IMR-90 (cell line): ENCODE measurements around the gene RAB3A. TPM values are rescaled to one million over a fixed set of nuclear protein-coding genes. Genes with fewer than 3 reads are reported as not detected.

Experiments
- ATAC-seq: fragments of 200-7000 bp; cut with Tn5 transposase; 2 replicates; pipeline ENCODE4 v1.9.1; 2020; ENCODE audit warnings: low read depth, mild to moderate bottlenecking, moderate library complexity
- BruUV-seq: library from RNA; stranded (reverse); fragments of 400-500 nt; replicated peaks from 2 replicates; lab custom pipeline; 2021; lab: Mats Ljungman, UMichigan
- CTCF ChIA-PET: fragments of 300-600 bp; formaldehyde crosslinking; extraction: SDS; loops from one replicate; lab custom pipeline; 2021; ENCODE audit warnings: antibody characterized with exemption; lab: Yijun Ruan, JAX
- POLR2A ChIA-PET: fragments of 300-600 bp; sonication (Branson Sonifier 250); formaldehyde crosslinking; loops from one replicate; lab custom pipeline; 2022; ENCODE audit warnings: antibody characterized with exemption; ENCODE audit not compliant: unreplicated experiment; lab: Charles Lee
- DNase-seq: peaks from one replicate; pipeline ENCODE4 v3.0.0; 2013
- H2AFZ ChIP-seq: replicated peaks from 2 replicates; pipeline ENCODE3; 2013; ENCODE audit warnings: low read length, mild to moderate bottlenecking; ENCODE audit not compliant: poor library complexity
- H2AK5ac ChIP-seq: 2 replicates; pipeline ENCODE4 v1.6.1; 2013; ENCODE audit warnings: low read depth, low read length, inconsistent platforms
- H2AK9ac ChIP-seq: replicated peaks from 2 replicates; pipeline ENCODE3; 2013; ENCODE audit warnings: mild to moderate bottlenecking, low read depth, low read length, moderate library complexity; ENCODE audit not compliant: poor library complexity
- H2BK120ac ChIP-seq: 2 replicates; pipeline ENCODE4 v1.6.1; 2013; ENCODE audit warnings: low read depth, low read length, inconsistent platforms
- H2BK15ac ChIP-seq: 3 replicates; pipeline ENCODE4 v1.6.1; 2013; ENCODE audit warnings: low read depth, low read length, inconsistent platforms
- H2BK20ac ChIP-seq: 2 replicates; pipeline ENCODE4 v1.6.1; 2013; ENCODE audit warnings: low read depth, mild to moderate bottlenecking, inconsistent platforms, low read length, moderate library complexity
- H2BK5ac ChIP-seq: 2 replicates; pipeline ENCODE4 v1.6.1; 2013; ENCODE audit warnings: mild to moderate bottlenecking, low read depth, low read length, inconsistent platforms; ENCODE audit not compliant: poor library complexity, severe bottlenecking
- H3K14ac ChIP-seq: replicated peaks from 2 replicates; pipeline ENCODE4 v1.6.1; 2013; ENCODE audit warnings: low read depth, low read length, inconsistent platforms
- H3K18ac ChIP-seq: 2 replicates; pipeline ENCODE4 v1.6.1; 2013; ENCODE audit warnings: low read depth, low read length, control low read depth
- H3K23ac ChIP-seq: 2 replicates; pipeline ENCODE4 v1.6.1; 2013; ENCODE audit warnings: low read depth, low read length, inconsistent platforms
- H3K27ac ChIP-seq: 2 replicates; pipeline ENCODE4 v1.5.1; 2013; ENCODE audit warnings: mild to moderate bottlenecking, control low read depth, low read length; ENCODE audit not compliant: insufficient read depth
- H3K27me3 ChIP-seq: 2 replicates; pipeline ENCODE4 v1.6.1; 2013; ENCODE audit warnings: low read length; ENCODE audit not compliant: control insufficient read depth, insufficient read depth
- H3K36me3 ChIP-seq: 2 replicates; pipeline ENCODE4 v1.6.1; 2013; ENCODE audit warnings: low read length, mixed read lengths; ENCODE audit not compliant: control insufficient read depth, insufficient read depth
- H3K4ac ChIP-seq: 2 replicates; pipeline ENCODE4 v1.6.1; 2013; ENCODE audit warnings: low read depth, low read length, inconsistent platforms
- H3K4me1 ChIP-seq: 2 replicates; pipeline ENCODE4 v1.6.1; 2013; ENCODE audit warnings: low read length, mixed read lengths; ENCODE audit not compliant: control insufficient read depth, insufficient read depth
- H3K4me2 ChIP-seq: 2 replicates; pipeline ENCODE4 v1.6.1; 2013; ENCODE audit warnings: low read depth, mild to moderate bottlenecking, control low read depth, low read length, moderate library complexity
- H3K4me3 ChIP-seq: 2 replicates; pipeline ENCODE4 v1.5.1; 2013; ENCODE audit warnings: low read depth, mild to moderate bottlenecking, control low read depth, low read length, moderate library complexity; ENCODE audit not compliant: insufficient read depth
- H3K56ac ChIP-seq: 2 replicates; pipeline ENCODE4 v1.6.1; 2013; ENCODE audit warnings: low read length, inconsistent platforms; ENCODE audit not compliant: insufficient read depth; ENCODE audit errors: extremely low read depth
- H3K79me1 ChIP-seq, 2 experiments: 2 replicates each; pipeline ENCODE4 v1.6.1; 2013; ENCODE audit warnings: low read length in 2 of 2, inconsistent platforms in 1 of 2, low read depth in 1 of 2
- H3K9ac ChIP-seq: 2 replicates; pipeline ENCODE4 v1.6.1; 2013; ENCODE audit warnings: low read depth, low read length, control low read depth
- H3K9me1 ChIP-seq: 2 replicates; pipeline ENCODE4 v1.6.1; 2013; ENCODE audit warnings: low read length, inconsistent platforms; ENCODE audit not compliant: insufficient read depth
- H3K9me3 ChIP-seq: 2 replicates; pipeline ENCODE4 v1.6.1; 2013; ENCODE audit warnings: low read length; ENCODE audit not compliant: control insufficient read depth, insufficient read depth
- H4K20me1 ChIP-seq: 2 replicates; pipeline ENCODE4 v1.6.1; 2013; ENCODE audit warnings: low read length, inconsistent platforms; ENCODE audit not compliant: insufficient read depth
- H4K5ac ChIP-seq: 2 replicates; pipeline ENCODE4 v1.6.1; 2013; ENCODE audit warnings: mild to moderate bottlenecking, low read depth, low read length, control low read depth
- H4K8ac ChIP-seq, 2 experiments: 2 replicates each; pipeline ENCODE4 v1.6.1; 2013; ENCODE audit warnings: low read depth in 2 of 2, low read length in 2 of 2, control low read depth in 1 of 2, inconsistent platforms in 1 of 2
- H4K91ac ChIP-seq: 2 replicates; pipeline ENCODE4 v1.6.1; 2013; ENCODE audit warnings: low read depth, low read length, inconsistent platforms; ENCODE audit not compliant: insufficient read depth
- MXI1 ChIP-seq: IDR thresholded peaks from 2 replicates; pipeline ENCODE4 v1.6.1; 2012; ENCODE audit warnings: low read depth, mild to moderate bottlenecking, low read length, moderate library complexity, borderline replicate concordance
- RCOR1 ChIP-seq: IDR thresholded peaks from 2 replicates; pipeline ENCODE4 v1.6.1; 2012; ENCODE audit warnings: mild to moderate bottlenecking, low read length, improper control_type of control experiment; ENCODE audit not compliant: insufficient replicate concordance
- SMC3 ChIP-seq: fragments of 150-350 bp; IDR thresholded peaks from 2 replicates; pipeline ENCODE4 v1.6.1; 2016; ENCODE audit warnings: low read depth, mild to moderate bottlenecking, antibody characterized with exemption, low read length, moderate library complexity
- WGBS, 2 experiments: methylation state at CpG; one replicate each; pipeline versions ENCODE4 v1.1.5 to v1.1.7; 2013; ENCODE audit warnings: missing lambda C conversion rate in 2 of 2; ENCODE audit not compliant: insufficient read length in 1 of 2; ENCODE audit errors: extremely low coverage in 2 of 2; 5-methylcytosine and 5-hydroxymethylcytosine counted together
- dilution Hi-C: fragments of 300-500 bp; cut with HindIII; formaldehyde crosslinking; loops from one replicate; pipeline ENCODE4 v1.14.3; 2018; ENCODE audit warnings: low sequenced_read_pairs; ENCODE audit not compliant: unreplicated experiment
- in situ Hi-C: fragments of 300-500 bp; cut with MboI; formaldehyde crosslinking; loops from 3 replicates; pipeline ENCODE4 v1.14.3; 2019; ENCODE audit warnings: low sequenced_read_pairs, inconsistent platforms, mixed read lengths
- intact Hi-C: fragments of 100-400 bp; cut with micrococcal nuclease; formaldehyde crosslinking; loops from 2 replicates; pipeline ENCODE4 v1.10.0; 2022
- polyA plus RNA-seq, 3 experiments: library from polyadenylated mRNA; depleted of rRNA; stranded (reverse); fragments of >200 nt; gene quantifications; 2 replicates each; pipeline ENCODE4 v1.2.3, GENCODE V29; 2012; ENCODE audit warnings: low replicate concordance in 1 of 3
- total RNA-seq: library from RNA; depleted of rRNA; stranded (reverse); fragments of >200 nt; gene quantifications from 2 replicates; pipeline ENCODE4 v1.2.3, GENCODE V29; 2012

The RAB3A gene
- total and polyA plus RNA-seq, 2 of the 4 experiments (the other 2 are of a cell fraction): 3.0 to 13.6 TPM

DNA sequence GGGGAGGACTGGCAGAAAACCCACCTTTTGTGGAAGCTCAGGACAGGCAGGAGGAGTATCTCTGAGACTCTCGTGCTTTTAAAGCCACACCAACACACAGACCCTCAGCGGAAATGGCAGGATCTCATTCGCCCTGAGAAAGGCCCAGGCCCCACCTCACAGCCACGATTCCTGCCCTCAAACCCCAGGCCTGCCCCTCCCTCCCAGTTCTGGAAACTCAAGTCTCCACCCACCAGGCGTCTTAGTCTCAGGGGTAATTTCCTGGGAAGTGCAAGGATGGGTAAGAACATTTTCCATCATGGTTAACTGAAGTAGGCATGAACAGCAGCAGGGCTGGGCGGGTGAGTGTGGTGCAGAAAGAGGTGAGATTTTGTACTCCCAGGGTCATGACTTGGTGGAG lies 30.4 kb upstream of the RAB3A start:
- intact Hi-C loops: no loop called here

More for the DNA sequence above, 30.4 kb upstream of the RAB3A start:
- Histone ChIP-seq H3K56ac (no peak overlapping the region), H3K4ac (no peak overlapping the region), H4K20me1 (peaks cover 5% of the 10 kb centered on the region; the same call in 1 of the 2 replicates), H4K5ac (no peak overlapping the region), H2AFZ (no peak overlapping the region), H3K14ac (no peak overlapping the region), H2AK5ac (no peak overlapping the region), H3K9ac (no peak overlapping the region), H3K4me1 (no peaks in the 10 kb centered on the region), H4K91ac (no peak overlapping the region), H2BK20ac (no peak overlapping the region), H2BK120ac (no peak overlapping the region), H3K27me3 (peaks cover 19% of the 10 kb centered on the region), H3K27ac (no peak overlapping the region), H4K8ac (no peak overlapping the region), H3K18ac (no peak overlapping the region), H3K9me1 (no peaks in the 10 kb centered on the region), H3K79me1 (no peaks in the 10 kb centered on the region), H3K4me3 (no peak overlapping the region), H3K23ac (no peak overlapping the region), H2BK5ac (no peak overlapping the region), H2AK9ac (no peak overlapping the region), H3K9me3 (peaks cover 3% of the 10 kb centered on the region; the same call in 1 of the 2 replicates), H3K36me3 (no peaks in the 10 kb centered on the region), H3K4me2 (no peak overlapping the region), H2BK15ac (no peak overlapping the region)
- no peak for ATAC-seq
- dilution Hi-C loops (no loop called here), in situ Hi-C loops (no loop called here)
- BruUV-seq: no TSS peak
- WGBS, 2 experiments: no CpG with 5 or more reads among the region's 6 CpGs
- TF ChIP-seq MXI1: no peak
- no peak for TF ChIP-seq RCOR1
- no peak for TF ChIP-seq SMC3
- ChIA-PET CTCF (interaction anchor here (1.0 kb wide), 1 partner anchor 26 kb away, joined by 4 read pairs; no protein-coding TSS in a partner anchor), POLR2A (no interaction called here)
- DNase-seq: no peak
